Stimulated activated naive B cell treated with anti-CD40 and anti-IgM and Interleukin-4, amounts not matched to agents 10 μg/mL and 1 μg/mL and 100 μg/mL, for 72 hours (primary cell): Measurements from ENCODE around the gene RLF.

Experiments used
- ATAC-seq, 2 donors: fragments of 150-1000 bp; cut with Tn5 transposase; replicated peaks; 2 replicates each; pipeline ENCODE4 v1.10.0; 2021; ENCODE audit warnings: moderate library complexity in 1 of 2
- DNase-seq: peaks from one replicate; pipeline ENCODE4 v3.0.0; 2021
- H3K27ac Mint-ChIP-seq: one replicate; pipeline ENCODE4 v1.8.0; 2022; ENCODE audit warnings: mild to moderate bottlenecking, mixed read lengths
- H3K27me3 Mint-ChIP-seq, 2 donors: one replicate each; pipeline ENCODE4 v1.8.0; 2022; ENCODE audit warnings: mixed read lengths in 2 of 2
- H3K36me3 Mint-ChIP-seq, 2 donors: one replicate each; pipeline ENCODE4 v1.8.0; 2022; ENCODE audit warnings: mixed read lengths in 2 of 2, mild to moderate bottlenecking in 1 of 2
- H3K4me1 Mint-ChIP-seq, 2 donors: one replicate each; pipeline ENCODE4 v1.8.0; 2022; ENCODE audit warnings: mixed read lengths in 2 of 2, mild to moderate bottlenecking in 1 of 2
- H3K4me3 Mint-ChIP-seq, 2 donors: one replicate each; pipeline ENCODE4 v1.8.0; 2022; ENCODE audit warnings: mild to moderate bottlenecking in 2 of 2, mixed read lengths in 2 of 2, moderate library complexity in 1 of 2
- H3K9me3 Mint-ChIP-seq, 2 donors: one replicate each; pipeline ENCODE4 v1.8.0; 2022; ENCODE audit warnings: mixed read lengths in 2 of 2, mild to moderate bottlenecking in 1 of 2

Gene RLF

DNA sequence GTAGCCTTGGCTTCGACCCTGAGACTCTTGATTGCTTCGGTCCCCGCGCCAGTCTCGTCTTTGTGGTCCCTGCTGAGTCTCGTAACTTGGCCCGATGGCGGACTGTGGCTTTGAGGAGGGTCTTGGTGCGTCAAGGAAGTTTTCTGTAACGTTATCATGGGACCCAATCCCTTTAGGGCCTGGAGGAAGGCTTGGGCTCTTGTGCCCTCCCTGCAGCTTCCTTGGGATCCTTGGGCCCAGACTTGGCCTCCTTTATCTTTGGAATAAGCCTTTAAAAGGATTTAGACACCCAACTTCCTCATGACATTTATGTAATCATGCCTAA lies 97.2 kb downstream of the RLF start:
- H3K4me1 Mint-ChIP-seq = peaks cover 14 to 15% of the 10 kb centered on the region in 2 donors
- H3K9me3 Mint-ChIP-seq = no peaks in the 10 kb centered on the region
- DNase-seq (no peak), ATAC-seq (no peak)
- peak overlapping the region; percentile 95 to 97 for H3K4me3 Mint-ChIP-seq
- H3K27ac Mint-ChIP-seq = peak overlapping the region; percentile 100
- peaks cover 8 to 33% of the 10 kb centered on the region in 2 donors for H3K36me3 Mint-ChIP-seq
- no peaks in the 10 kb centered on the region for H3K27me3 Mint-ChIP-seq

DNA sequence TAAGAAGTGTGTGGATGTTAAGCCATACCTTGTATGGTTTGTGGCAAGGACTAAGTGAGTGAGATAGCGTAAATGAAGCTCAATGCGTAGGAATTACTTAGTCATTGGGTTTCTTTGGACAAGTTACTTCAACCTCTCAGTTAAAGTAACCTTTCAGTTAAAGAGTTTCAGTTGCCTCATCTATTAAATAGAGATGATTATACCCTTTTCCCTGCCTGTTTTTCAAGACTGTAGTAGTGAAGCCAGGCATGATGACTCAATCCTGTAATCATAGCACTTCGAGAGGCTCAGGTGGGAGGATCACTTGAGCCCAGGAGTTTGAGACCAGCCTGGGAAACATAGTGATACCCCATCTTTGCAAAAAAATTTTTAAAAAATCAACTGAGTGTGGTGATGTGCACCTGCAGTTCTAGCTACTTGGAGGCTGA lies 103.2 kb downstream of the RLF start:
- DNase-seq (no peak), ATAC-seq (peak; percentile 77 to 80)
- peaks cover 9 to 11% of the 10 kb centered on the region in 2 donors for H3K4me1 Mint-ChIP-seq
- no peaks in the 10 kb centered on the region for H3K27me3 Mint-ChIP-seq
- H3K27ac Mint-ChIP-seq = no peak overlapping the region
- H3K36me3 Mint-ChIP-seq = peaks cover 18 to 32% of the 10 kb centered on the region in 2 donors
- no peak overlapping the region for H3K4me3 Mint-ChIP-seq
- no peaks in the 10 kb centered on the region for H3K9me3 Mint-ChIP-seq

DNA sequence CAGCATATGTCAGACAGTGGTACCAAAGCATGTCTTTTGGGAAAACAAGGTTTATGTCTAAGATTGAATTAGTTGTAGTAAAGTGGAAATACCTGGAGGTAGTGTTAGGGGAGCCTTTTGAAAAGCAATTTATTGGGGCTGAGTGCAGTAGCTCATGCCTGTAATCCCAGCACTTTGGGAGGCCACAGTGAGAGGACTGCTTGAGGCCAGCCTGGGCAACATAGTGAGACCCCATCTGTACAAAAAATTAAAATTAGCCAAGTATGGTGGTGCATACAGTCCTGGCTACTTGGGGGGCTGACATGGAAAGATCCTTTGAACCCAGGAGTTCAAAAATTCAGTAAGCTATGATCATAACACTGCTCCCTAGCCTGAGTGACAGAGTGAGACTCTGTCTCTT lies 104.1 kb downstream of the RLF start:
- Mint-ChIP-seq H3K27ac (no peak overlapping the region), H3K4me3 (no peak overlapping the region), H3K36me3 (peaks cover 23 to 38% of the 10 kb centered on the region in 2 donors), H3K9me3 (no peaks in the 10 kb centered on the region), H3K27me3 (no peaks in the 10 kb centered on the region), H3K4me1 (peaks cover 7 to 11% of the 10 kb centered on the region in 2 donors)
- DNase-seq (no peak), ATAC-seq (no peak)

- DNase-seq (no peak), ATAC-seq (no peak)
- Mint-ChIP-seq H3K9me3 (no peaks in the 10 kb centered on the region), H3K27ac (no peak overlapping the region), H3K27me3 (no peaks in the 10 kb centered on the region), H3K4me3 (no peak overlapping the region), H3K36me3 (peaks cover 27 to 43% of the 10 kb centered on the region in 2 donors), H3K4me1 (peaks cover 11% of the 10 kb centered on the region in 2 donors)
Observed at GRCh38 chr1:40265919-40266318, 104.7 kb downstream of the RLF start.

- no peak for ATAC-seq
- Mint-ChIP-seq H3K4me1 (peaks cover 11% of the 10 kb centered on the region in 2 donors), H3K27me3 (no peaks in the 10 kb centered on the region), H3K9me3 (no peaks in the 10 kb centered on the region), H3K36me3 (peaks cover 29 to 39% of the 10 kb centered on the region in 2 donors), H3K4me3 (no peak overlapping the region), H3K27ac (no peak overlapping the region)
- no peak for DNase-seq
Observed at GRCh38 chr1:40266786-40267535, 105.8 kb downstream of the RLF start.

DNA sequence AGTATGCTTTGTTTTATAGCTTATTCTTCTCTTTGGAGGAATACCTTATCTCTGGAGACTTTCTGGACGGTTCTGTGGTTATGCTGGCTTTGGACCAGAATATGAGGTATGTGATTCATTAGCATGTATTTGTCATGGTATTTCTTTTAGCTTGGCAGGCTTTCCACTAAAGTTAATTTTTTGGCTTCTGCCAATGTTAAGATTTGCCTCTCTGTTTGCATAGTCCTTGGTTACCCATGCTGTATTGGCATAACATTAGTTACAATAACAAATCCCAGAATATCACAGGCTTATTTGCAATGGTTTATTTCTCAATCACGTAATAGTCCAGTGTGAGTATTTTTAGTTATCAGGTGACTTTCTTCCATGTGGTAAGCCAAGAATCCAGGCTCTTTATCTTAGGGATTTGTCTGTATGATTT lies 106.6 kb downstream of the RLF start:
- no peaks in the 10 kb centered on the region for H3K27me3 Mint-ChIP-seq
- H3K9me3 Mint-ChIP-seq = no peaks in the 10 kb centered on the region
- H3K4me3 Mint-ChIP-seq = no peak overlapping the region
- DNase-seq (no peak), ATAC-seq (no peak)
- no peak overlapping the region for H3K27ac Mint-ChIP-seq
- H3K4me1 Mint-ChIP-seq = peaks cover 11 to 13% of the 10 kb centered on the region in 2 donors
- peaks cover 29 to 38% of the 10 kb centered on the region in 2 donors for H3K36me3 Mint-ChIP-seq

DNA sequence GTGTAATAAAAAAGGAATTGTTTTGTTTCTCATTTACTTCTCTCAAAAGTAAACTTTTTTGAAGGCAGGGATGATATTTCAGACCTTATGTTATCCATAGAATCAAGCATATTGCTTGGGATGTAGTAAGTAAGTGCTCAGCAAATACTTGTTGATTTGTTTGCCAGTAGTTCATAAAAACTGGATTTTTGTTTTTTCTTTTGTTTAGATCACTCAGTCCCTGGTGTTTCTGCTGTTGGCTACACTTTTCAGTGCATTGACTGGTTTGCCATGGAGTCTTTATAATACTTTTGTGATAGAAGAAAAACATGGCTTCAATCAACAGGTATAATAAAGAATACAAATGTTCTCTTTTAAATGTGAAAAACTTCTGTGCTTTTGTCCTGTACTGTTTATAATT lies 107.0 kb downstream of the RLF start:
- Mint-ChIP-seq H3K27ac (no peak overlapping the region), H3K4me3 (no peak overlapping the region), H3K27me3 (no peaks in the 10 kb centered on the region), H3K36me3 (peaks cover 30 to 38% of the 10 kb centered on the region in 2 donors), H3K4me1 (peaks cover 7 to 13% of the 10 kb centered on the region in 2 donors), H3K9me3 (no peaks in the 10 kb centered on the region)
- no peak for DNase-seq
- no peak for ATAC-seq

GRCh38 chr1:40270152-40270834 lies 109.1 kb downstream of the RLF start:
- H3K9me3 Mint-ChIP-seq = no peaks in the 10 kb centered on the region
- no peak overlapping the region for H3K4me3 Mint-ChIP-seq
- H3K36me3 Mint-ChIP-seq = peaks cover 32 to 43% of the 10 kb centered on the region in 2 donors
- H3K27ac Mint-ChIP-seq = peak overlapping the region; percentile 34
- DNase-seq (no peak), ATAC-seq (peak in 1 of 2 donors; percentile 46)
- H3K27me3 Mint-ChIP-seq = no peaks in the 10 kb centered on the region
- peaks cover 7 to 11% of the 10 kb centered on the region in 2 donors for H3K4me1 Mint-ChIP-seq

- H3K4me3 Mint-ChIP-seq = peak overlapping the region in 1 of 2 donors; percentile 33
- peak; percentile 29 to 34 for ATAC-seq
- peaks cover 7 to 11% of the 10 kb centered on the region in 2 donors for H3K4me1 Mint-ChIP-seq
- H3K9me3 Mint-ChIP-seq = no peaks in the 10 kb centered on the region
- DNase-seq = no peak
- peak overlapping the region; percentile 37 for H3K27ac Mint-ChIP-seq
- H3K27me3 Mint-ChIP-seq = no peaks in the 10 kb centered on the region
- peaks cover 34 to 46% of the 10 kb centered on the region in 2 donors for H3K36me3 Mint-ChIP-seq
Observed at GRCh38 chr1:40272653-40273213, 111.5 kb downstream of the RLF start.

DNA sequence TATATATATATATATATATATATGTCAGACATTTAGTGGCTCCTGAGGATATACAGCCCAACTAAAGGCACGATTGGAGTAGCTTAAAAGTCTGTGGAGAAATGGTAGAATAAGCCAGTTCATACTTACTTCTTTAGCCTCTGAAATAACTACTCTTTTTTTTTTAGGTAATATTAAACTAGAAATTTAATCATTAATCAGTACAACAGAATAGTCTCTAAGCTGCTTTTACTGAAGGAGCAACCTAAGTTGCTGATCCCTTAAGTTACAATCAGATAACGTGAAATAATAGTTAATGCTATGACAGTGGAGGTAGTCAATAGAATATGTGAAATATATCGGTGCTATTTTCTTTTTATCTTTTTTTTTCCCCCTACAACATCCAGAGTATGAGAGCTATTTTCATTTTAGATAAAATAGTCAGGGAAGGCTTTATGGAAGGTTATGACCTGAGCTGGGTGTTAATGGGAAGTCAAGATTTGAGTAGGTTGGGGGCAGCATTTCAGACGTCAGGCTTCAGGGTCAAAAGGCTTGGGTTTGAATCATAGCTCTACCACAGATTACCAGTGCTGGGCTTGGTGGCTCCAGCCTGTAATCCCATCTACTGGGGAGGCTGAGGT lies 112.5 kb downstream of the RLF start:
- Mint-ChIP-seq H3K36me3 (peaks cover 34 to 46% of the 10 kb centered on the region in 2 donors), H3K4me3 (no peak overlapping the region), H3K27me3 (no peaks in the 10 kb centered on the region), H3K4me1 (peaks cover 7 to 11% of the 10 kb centered on the region in 2 donors), H3K9me3 (no peaks in the 10 kb centered on the region), H3K27ac (no peak overlapping the region)
- DNase-seq (no peak), ATAC-seq (no peak)

GRCh38 chr1:40274331-40274730 lies 113.1 kb downstream of the RLF start:
- Mint-ChIP-seq H3K27ac (no peak overlapping the region), H3K27me3 (no peaks in the 10 kb centered on the region), H3K9me3 (no peaks in the 10 kb centered on the region), H3K36me3 (peaks cover 34 to 48% of the 10 kb centered on the region in 2 donors), H3K4me1 (peaks cover 7 to 11% of the 10 kb centered on the region in 2 donors), H3K4me3 (no peak overlapping the region)
- ATAC-seq = no peak
- no peak for DNase-seq

DNA sequence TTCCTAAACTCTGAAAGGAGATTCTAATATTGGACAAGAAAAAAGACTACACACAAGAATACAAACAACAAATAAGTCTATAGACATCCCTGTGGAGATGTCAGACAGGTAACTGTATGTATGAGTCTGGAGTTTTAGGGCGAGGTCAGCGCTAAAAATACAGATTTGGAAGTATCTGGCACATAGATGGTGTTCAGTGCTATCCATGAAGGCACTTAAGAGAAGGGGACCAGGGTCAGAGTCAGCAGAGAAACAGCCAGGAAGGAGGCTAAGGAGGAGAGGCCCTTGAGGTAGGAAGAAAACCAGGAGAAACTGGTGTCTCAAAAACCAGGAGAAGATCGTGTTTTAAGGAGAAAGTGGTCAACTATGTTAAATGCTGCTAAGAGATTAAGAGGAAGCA lies 114.9 kb downstream of the RLF start:
- no peaks in the 10 kb centered on the region for H3K27me3 Mint-ChIP-seq
- no peak for ATAC-seq
- H3K27ac Mint-ChIP-seq = no peak overlapping the region
- DNase-seq = no peak
- peaks cover 30 to 45% of the 10 kb centered on the region in 2 donors for H3K36me3 Mint-ChIP-seq
- H3K9me3 Mint-ChIP-seq = no peaks in the 10 kb centered on the region
- no peak overlapping the region for H3K4me3 Mint-ChIP-seq
- peaks cover 3 to 11% of the 10 kb centered on the region in 2 donors for H3K4me1 Mint-ChIP-seq

GRCh38 chr1:40281853-40282252 lies 120.7 kb downstream of the RLF start:
- H3K9me3 Mint-ChIP-seq = no peaks in the 10 kb centered on the region
- H3K27ac Mint-ChIP-seq = no peak overlapping the region
- H3K36me3 Mint-ChIP-seq = peaks cover 17 to 32% of the 10 kb centered on the region in 2 donors
- ATAC-seq = no peak
- no peaks in the 10 kb centered on the region for H3K4me1 Mint-ChIP-seq
- H3K4me3 Mint-ChIP-seq = no peak overlapping the region
- H3K27me3 Mint-ChIP-seq = no peaks in the 10 kb centered on the region
- DNase-seq = no peak
